Endothelial cell of umbilical vein (primary cell): ENCODE results near the gene SLC25A29. TPM values are rescaled to one million over a fixed set of nuclear protein-coding genes. Genes with fewer than 3 reads are reported as not detected.
"Not testable (repeated sequence)": the region's sequence is repeated elsewhere in the genome, so short reads cannot be mapped to it uniquely, and the experiment has no call there.

Experiments
- BruUV-seq: library from RNA; stranded (reverse); fragments of 400-500 nt; replicated peaks from 2 replicates; lab custom pipeline; 2021; lab: Mats Ljungman, UMichigan
- CTCF ChIA-PET: fragments of 300-600, 350-600 bp; sonication (Branson Sonifier 250); formaldehyde crosslinking; loops from one replicate; lab custom pipeline; 2021; ENCODE audit warnings: antibody characterized with exemption, inconsistent platforms; lab: Charles Lee
- POLR2A ChIA-PET: fragments of 300-600, 350-600 bp; sonication (Branson Sonifier 250); formaldehyde crosslinking; loops from one replicate; lab custom pipeline; 2021; ENCODE audit warnings: antibody characterized with exemption, inconsistent platforms; lab: Charles Lee
- DNase-seq: peaks from one replicate; pipeline ENCODE4 v3.0.0-alpha.2; 2011; ENCODE audit warnings: low read depth, low spot score
- FAIRE-seq: peaks from 2 replicates; lab custom pipeline; 2011; peaks lifted over from hg19 to GRCh38; lab: Jason Lieb, UNC
- H2AFZ ChIP-seq: 2 replicates; pipeline ENCODE4 v1.6.0; 2012; ENCODE audit warnings: low read depth, low read length, control low read depth, inconsistent platforms
- H3K27ac ChIP-seq: 2 replicates; pipeline ENCODE4 v1.5.1; 2011; ENCODE audit warnings: low read depth, mild to moderate bottlenecking, control low read depth, low read length, moderate library complexity; ENCODE audit not compliant: insufficient read depth
- H3K27me3 ChIP-seq, 2 experiments: 2 replicates each; pipeline versions ENCODE4 v1.6.0 to v1.6.1; 2011; ENCODE audit warnings: low read length in 2 of 2, mixed read lengths in 1 of 2; ENCODE audit not compliant: control insufficient read depth in 2 of 2, insufficient read depth in 2 of 2
- H3K36me3 ChIP-seq, 2 experiments: 2 replicates in 1 of 2; 3 replicates in 1 of 2; pipeline ENCODE4 v1.5.1; 2011; ENCODE audit warnings: low read length in 2 of 2, mild to moderate bottlenecking in 1 of 2, moderate library complexity in 1 of 2; ENCODE audit not compliant: control insufficient read depth in 2 of 2, insufficient read depth in 2 of 2; ENCODE audit errors: extremely low read depth in 1 of 2
- H3K4me1 ChIP-seq: 3 replicates; pipeline ENCODE4 v1.5.1; 2011; ENCODE audit warnings: mild to moderate bottlenecking, low read length; ENCODE audit not compliant: control insufficient read depth, insufficient read depth; ENCODE audit errors: extremely low read depth
- H3K4me2 ChIP-seq: 2 replicates; pipeline ENCODE4 v1.6.1; 2011; ENCODE audit warnings: low read length, control low read depth, mixed read lengths; ENCODE audit not compliant: insufficient read depth
- H3K4me3 ChIP-seq, 3 experiments: fragments of 200-600 bp in 1 of 3; sonication (generic), shearing (Covaris generic) in 1 of 3; replicated peaks in 1 of 3; 2 replicates each; pipeline ENCODE4 v1.5.1; 2011 to 2016; ENCODE audit warnings: control low read depth in 3 of 3, low read length in 3 of 3, mild to moderate bottlenecking in 2 of 3, inconsistent platforms in 1 of 3, low read depth in 1 of 3, moderate library complexity in 1 of 3; ENCODE audit not compliant: insufficient read depth in 1 of 3
- H3K79me2 ChIP-seq: 2 replicates; pipeline ENCODE4 v1.6.0; 2012; ENCODE audit warnings: low read length, inconsistent platforms; ENCODE audit not compliant: control insufficient read depth, insufficient read depth
- H3K9ac ChIP-seq: replicated peaks from 2 replicates; pipeline ENCODE3; 2011; ENCODE audit warnings: low read length, control low read depth; ENCODE audit not compliant: insufficient read depth; ENCODE audit errors: extremely low read depth
- H3K9me1 ChIP-seq: replicated peaks from 3 replicates; pipeline ENCODE4 v1.6.0; 2011; ENCODE audit warnings: mild to moderate bottlenecking, low read length; ENCODE audit not compliant: control insufficient read depth, insufficient read depth; ENCODE audit errors: extremely low read depth
- H3K9me3 ChIP-seq: replicated peaks from 2 replicates; pipeline ENCODE4 v1.5.1; 2012; ENCODE audit warnings: low read length, inconsistent platforms; ENCODE audit not compliant: control insufficient read depth, insufficient read depth
- H4K20me1 ChIP-seq: replicated peaks from 2 replicates; pipeline ENCODE3; 2011; ENCODE audit warnings: mild to moderate bottlenecking, low read length; ENCODE audit not compliant: control insufficient read depth, insufficient read depth; ENCODE audit errors: extremely low read depth
- POLR2A ChIP-seq: IDR thresholded peaks from 2 replicates; pipeline ENCODE4 v1.6.1; 2012; ENCODE audit warnings: low read depth, mild to moderate bottlenecking, control low read depth, low read length
- dilution Hi-C: fragments of 300-500 bp; cut with MboI; formaldehyde crosslinking; loops from one replicate; pipeline ENCODE4 v1.15.0; 2019; ENCODE audit warnings: low sequenced_read_pairs; ENCODE audit not compliant: extremely low pct_ligation_motif_present
- intact Hi-C: fragments of 100-400 bp; cut with micrococcal nuclease; formaldehyde crosslinking; loops from one replicate; pipeline ENCODE4 v1.10.0; 2022
- polyA plus RNA-seq, 4 experiments: library from polyadenylated mRNA; depleted of rRNA in 3 of 4; stranded (reverse) in 3 of 4; unstranded in 1 of 4; fragments of >200 nt; gene quantifications; 2 replicates each; pipeline versions ENCODE4 v1.2.1 to v1.2.3, GENCODE V29; 2011 to 2012; ENCODE audit warnings: missing spikeins in 1 of 4
- total RNA-seq: library from RNA; stranded (reverse); gene quantifications from 2 replicates; pipeline ENCODE4 v1.2.3, GENCODE V29; 2021

The SLC25A29 gene
- total and polyA plus RNA-seq, 2 donors (not counting 3 experiments of a cell fraction or from before 2014, with no cell fraction given) = 132 to 154 TPM

DNA sequence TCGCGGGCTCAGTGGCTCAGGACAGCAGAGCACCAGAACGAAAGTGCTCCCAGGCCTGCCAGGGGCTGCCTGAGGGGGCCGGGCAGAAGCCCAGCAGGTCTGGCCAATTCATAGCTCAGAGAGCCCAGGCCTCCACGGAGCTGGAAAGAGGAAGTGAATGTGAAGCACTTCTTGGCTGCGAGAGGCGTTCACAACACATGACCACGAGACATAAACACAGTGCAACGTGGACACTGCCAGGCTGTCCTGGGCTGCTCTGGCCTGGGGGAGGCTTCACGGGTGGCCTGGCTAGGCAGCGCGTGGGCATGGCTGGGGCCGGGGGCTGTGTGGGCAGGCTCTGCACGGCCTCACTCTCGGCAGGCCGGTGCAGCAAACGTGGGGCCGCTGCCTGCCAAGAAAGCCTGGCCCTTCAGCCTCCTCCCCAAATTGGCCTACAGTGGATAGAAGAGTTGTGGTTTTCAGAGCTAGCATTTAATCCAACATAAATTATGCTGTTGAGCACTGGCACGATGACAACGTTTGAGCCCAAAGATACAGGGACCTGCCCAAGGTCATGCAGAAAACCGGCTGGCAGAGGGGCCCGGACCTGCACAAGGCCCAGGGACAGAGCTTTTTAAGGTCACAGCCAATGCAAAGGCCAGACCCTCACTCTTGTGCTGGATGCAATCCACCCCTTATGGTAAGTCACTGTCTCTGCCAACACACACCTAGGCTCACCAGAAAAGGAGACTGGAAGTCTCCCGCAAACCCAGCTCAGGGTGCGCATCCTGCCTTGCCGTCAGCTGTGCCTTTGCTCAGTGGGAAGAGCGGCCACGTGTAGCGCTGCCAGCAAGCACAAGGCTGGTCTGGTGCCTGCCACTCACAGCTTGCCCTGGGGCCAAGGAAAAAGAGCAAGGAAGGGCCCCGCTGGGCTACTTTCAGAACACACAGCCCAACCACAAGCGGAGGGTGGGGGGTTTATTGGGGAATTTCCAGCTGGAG, 8.6 kb downstream of the SLC25A29 start:
- POLR2A ChIA-PET = no interaction called here
- Histone ChIP-seq H2AFZ (no peak overlapping the region), H4K20me1 (no peaks in the 10 kb centered on the region), H3K27me3 (no peaks in the 10 kb centered on the region), H3K4me3 (no peak overlapping the region), H3K27ac (no peak overlapping the region), H3K9me1 (no peaks in the 10 kb centered on the region), H3K9me3 (no peaks in the 10 kb centered on the region), H3K4me2 (no peak overlapping the region), H3K79me2 (no peaks in the 10 kb centered on the region), H3K36me3 (peaks cover 0 to 38% of the 10 kb centered on the region in 2 experiments), H3K9ac (no peak overlapping the region), H3K4me1 (no peaks in the 10 kb centered on the region)
- TF ChIP-seq POLR2A = no peak
- CTCF ChIA-PET = interaction anchor here (1.3 to 5.5 kb wide), 2 partner anchors 13 to 80 kb away, joined by 5 to 28 read pairs; no protein-coding TSS in a partner anchor
- no TSS peak for BruUV-seq
- FAIRE-seq = no peak
- DNase-seq = peak; percentile 28
- dilution Hi-C loops = no loop called here
- intact Hi-C loops = no loop called here

- H3K79me2 ChIP-seq, H3K4me3 ChIP-seq, POLR2A ChIA-PET, H3K27ac ChIP-seq, H3K27me3 ChIP-seq, intact Hi-C loops, H3K9me3 ChIP-seq, H3K4me2 ChIP-seq, H3K4me1 ChIP-seq, dilution Hi-C loops, BruUV-seq, FAIRE-seq, H4K20me1 ChIP-seq, DNase-seq, H2AFZ ChIP-seq, H3K9ac ChIP-seq, H3K9me1 ChIP-seq: not testable (repeated sequence)
- CTCF ChIA-PET = interaction anchor here (1.1 to 5.5 kb wide), 2 partner anchors 9 to 12 kb away, joined by 4 to 28 read pairs; no protein-coding TSS in a partner anchor
- H3K36me3 ChIP-seq = peaks cover 0 to 42% of the 10 kb centered on the region in 2 experiments
Observed at GRCh38 chr14:100296729-100297128, 9.5 kb downstream of the SLC25A29 start.
